Measurements from ENCODE around the gene P2RY2.

Gene P2RY2

GRCh38 chr11:73205661-73206343, 12.3 kb upstream of the P2RY2 start:
- H3K4me3 ChIP-seq (ENCODE audit: low read depth, low read length), result no peak overlapping the region
- H3K9me3 ChIP-seq, result no peaks in the 10 kb centered on the region
- no peak for TF ChIP-seq CTCF (IDR thresholded peaks at IDR 0.05; ENCODE audit: low read depth, low read length)
- no peak for DNase-seq
- H3K36me3 ChIP-seq, result no peaks in the 10 kb centered on the region
- H3K4me1 ChIP-seq, result no peaks in the 10 kb centered on the region
- H3K27me3 ChIP-seq, result no peaks in the 10 kb centered on the region

- Histone ChIP-seq H3K27me3 (no peaks in the 10 kb centered on the region), H3K4me1 (no peaks in the 10 kb centered on the region), H3K9me3 (no peaks in the 10 kb centered on the region), H3K4me3 (ENCODE audit: low read depth, low read length) (no peak overlapping the region), H3K36me3 (no peaks in the 10 kb centered on the region)
- DNase-seq, result no peak
- no peak for TF ChIP-seq CTCF (IDR thresholded peaks at IDR 0.05; ENCODE audit: low read depth, low read length)
Measured at GRCh38 chr11:73206801-73207200, 11.3 kb upstream of the P2RY2 start.

GRCh38 chr11:73209892-73210291, 8.2 kb upstream of the P2RY2 start:
- TF ChIP-seq CTCF (IDR thresholded peaks at IDR 0.05; ENCODE audit: low read depth, low read length), result no peak
- no peaks in the 10 kb centered on the region for H3K4me1 ChIP-seq

GRCh38 chr11:73210916-73211667, 7.0 kb upstream of the P2RY2 start:
- H3K4me1 ChIP-seq, result no peaks in the 10 kb centered on the region
- no peak overlapping the region for H3K4me3 ChIP-seq (ENCODE audit: low read depth, low read length)
- DNase-seq, result no peak
- no peaks in the 10 kb centered on the region for H3K27me3 ChIP-seq
- no peaks in the 10 kb centered on the region for H3K36me3 ChIP-seq
- H3K9me3 ChIP-seq, result no peaks in the 10 kb centered on the region
- TF ChIP-seq CTCF (IDR thresholded peaks at IDR 0.05; ENCODE audit: low read depth, low read length), result no peak

More at GRCh38 chr11:73209892-73210291, 8.2 kb upstream of the P2RY2 start:
- no peaks in the 10 kb centered on the region for H3K9me3 ChIP-seq
- no peak for DNase-seq
- H3K4me3 ChIP-seq (ENCODE audit: low read depth, low read length), result no peak overlapping the region
- H3K27me3 ChIP-seq, result no peaks in the 10 kb centered on the region
- no peaks in the 10 kb centered on the region for H3K36me3 ChIP-seq

- no peak for DNase-seq
- Histone ChIP-seq H3K4me1 (no peaks in the 10 kb centered on the region), H3K27me3 (peaks cover 4% of the 10 kb centered on the region; the same call in 1 of the 2 replicates), H3K36me3 (no peaks in the 10 kb centered on the region), H3K4me3 (ENCODE audit: low read depth, low read length) (no peak overlapping the region), H3K9me3 (no peaks in the 10 kb centered on the region)
- no peak for TF ChIP-seq CTCF (IDR thresholded peaks at IDR 0.05; ENCODE audit: low read depth, low read length)
Measured at GRCh38 chr11:73213196-73214143, 4.6 kb upstream of the P2RY2 start.
